Measurements from ENCODE around the gene MAGI1. TPM values are rescaled to one million over a fixed set of nuclear protein-coding genes. Genes with fewer than 3 reads are reported as not detected.

Gene MAGI1
- total RNA-seq, 4 donors from 2014 or later, result 42.4 to 71.6 (median 50.2) TPM

- H3K4me3 ChIP-seq (ENCODE audit: low read depth, poor library complexity, severe bottlenecking), result no peak overlapping the region
- no peak for DNase-seq (ENCODE audit: low spot score in 2 of 2)
- intact Hi-C loops (cut with DNase I; ENCODE audit: low total_unique reads), result no loop called here
- WGBS, 2 donors, result 85 to 88% methylated on average over 5 of the region's 5 CpGs
- no peak for TF ChIP-seq POLR2A (IDR thresholded peaks at IDR 0.05)
- TF ChIP-seq CTCF (IDR thresholded peaks at IDR 0.05), result no peak
These were observed 50.1 kb downstream of the MAGI1 start for GRCh38 chr3:65988411-65989180.

- intact Hi-C loops (cut with DNase I; ENCODE audit: low total_unique reads), result no loop called here
- WGBS, 2 donors, result 88% methylated on average over 4 of the region's 4 CpGs
- no peak for TF ChIP-seq POLR2A (IDR thresholded peaks at IDR 0.05)
- no peak for TF ChIP-seq CTCF (IDR thresholded peaks at IDR 0.05)
- no peak overlapping the region for H3K4me3 ChIP-seq (ENCODE audit: low read depth, poor library complexity, severe bottlenecking)
- no peak for DNase-seq (ENCODE audit: low spot score in 2 of 2)
These were observed 52.4 kb downstream of the MAGI1 start for GRCh38 chr3:65986285-65986684.

- intact Hi-C loops (cut with DNase I; ENCODE audit: low total_unique reads), result no loop called here
- no peak overlapping the region for H3K4me3 ChIP-seq (ENCODE audit: low read depth, poor library complexity, severe bottlenecking)
- WGBS, 2 donors, result 89 to 96% methylated on average over 1 of the region's 1 CpG
- TF ChIP-seq POLR2A (IDR thresholded peaks at IDR 0.05), result no peak
- TF ChIP-seq CTCF (IDR thresholded peaks at IDR 0.05), result no peak
- no peak for DNase-seq (ENCODE audit: low spot score in 2 of 2)
These were observed 53.7 kb downstream of the MAGI1 start for GRCh38 chr3:65984975-65985374.

GRCh38 chr3:65983100-65983499, 55.6 kb downstream of the MAGI1 start:
- WGBS, 2 donors, result 77 to 94% methylated on average over 1 of the region's 1 CpG
- DNase-seq (ENCODE audit: low spot score in 2 of 2), result no peak

GRCh38 chr3:65979731-65980130, 59.0 kb downstream of the MAGI1 start:
- no peak for TF ChIP-seq CTCF (IDR thresholded peaks at IDR 0.05)
- TF ChIP-seq POLR2A (IDR thresholded peaks at IDR 0.05), result no peak
- no peak overlapping the region for H3K4me3 ChIP-seq (ENCODE audit: low read depth, poor library complexity, severe bottlenecking)
- 53 to 71% methylated on average over 4 of the region's 4 CpGs for WGBS, 2 donors
- DNase-seq (ENCODE audit: low spot score in 2 of 2), result no peak
- intact Hi-C loops (cut with DNase I; ENCODE audit: low total_unique reads), result no loop called here

More at GRCh38 chr3:65983100-65983499, 55.6 kb downstream of the MAGI1 start:
- TF ChIP-seq POLR2A (IDR thresholded peaks at IDR 0.05), result no peak
- no peak for TF ChIP-seq CTCF (IDR thresholded peaks at IDR 0.05)
- H3K4me3 ChIP-seq (ENCODE audit: low read depth, poor library complexity, severe bottlenecking), result no peak overlapping the region
- intact Hi-C loops (cut with DNase I; ENCODE audit: low total_unique reads), result no loop called here

- TF ChIP-seq CTCF (IDR thresholded peaks at IDR 0.05), result no peak
- TF ChIP-seq POLR2A (IDR thresholded peaks at IDR 0.05), result no peak
- no peak for DNase-seq (ENCODE audit: low spot score in 2 of 2)
- H3K4me3 ChIP-seq (ENCODE audit: low read depth, poor library complexity, severe bottlenecking), result no peak overlapping the region
- whole genome bisulfite sequencing, 2 donors, result 20 to 29% methylated on average over 6 of the region's 6 CpGs
- intact Hi-C loops (cut with DNase I; ENCODE audit: low total_unique reads), result no loop called here
These were observed 59.6 kb downstream of the MAGI1 start for GRCh38 chr3:65979162-65979561.

All from lower leg skin (tissue), 4 donors.